Measurements from ENCODE around the gene ZFAND3.

GRCh38 chr6:38180586-38180985 is 361.1 kb downstream of the ZFAND3 start:
- no peak for TF ChIP-seq ZNF274 (IDR thresholded peaks at IDR 0.05; ENCODE audit: low read depth, low read length)
- no peak for TF ChIP-seq SUZ12 (IDR thresholded peaks at IDR 0.05; ENCODE audit: extremely low read depth, insufficient read depth, insufficient read length)

All from NT2/D1 (cell line).